B cell (primary cell): ENCODE data around the gene OCA2. TPM values are rescaled to one million over a fixed set of nuclear protein-coding genes. Genes with fewer than 3 reads are reported as not detected.

Source experiments
- ATAC-seq: fragments of 200-7000 bp; cut with Tn5 transposase; one replicate; pipeline ENCODE4 v1.10.0; 2021; ENCODE audit warnings: low read depth, mild to moderate bottlenecking, moderate number of reproducible peaks, moderate library complexity
- CTCF ChIA-PET: fragments of 350-600 bp; sonication (Branson Sonifier 250); formaldehyde crosslinking; loops from one replicate; lab custom pipeline; 2021; ENCODE audit warnings: antibody characterized with exemption, inconsistent platforms; lab: Charles Lee
- POLR2A ChIA-PET: fragments of 350-600 bp; sonication (Branson Sonifier 250); formaldehyde crosslinking; loops from one replicate; lab custom pipeline; 2021; ENCODE audit warnings: antibody characterized with exemption; lab: Charles Lee
- DNase-seq: peaks from one replicate; pipeline ENCODE4 v3.0.0; 2013
- H2AFZ ChIP-seq: 2 replicates; pipeline ENCODE4 v1.6.1; 2012; ENCODE audit warnings: mild to moderate bottlenecking, low read depth, low read length; ENCODE audit not compliant: insufficient read depth, poor library complexity, severe bottlenecking
- H3K27ac ChIP-seq, 2 donors: 1 replicate in 1 of 2; 2 replicates in 1 of 2; pipeline ENCODE4 v1.5.1; 2012 to 2013; ENCODE audit warnings: low read length in 2 of 2, mild to moderate bottlenecking in 2 of 2, moderate library complexity in 1 of 2
- H3K27me3 ChIP-seq, 4 experiments: fragments of 200-600 bp in 1 of 4; sonication (generic) in 1 of 4; replicated peaks in 1 of 4; 1 replicate in 2 of 4; 2 replicates in 2 of 4; pipeline versions ENCODE4 v1.6.1 to v1.7.0; 2013 to 2016; ENCODE audit warnings: low read length in 3 of 4, mild to moderate bottlenecking in 2 of 4, mixed read lengths in 1 of 4, moderate library complexity in 1 of 4; ENCODE audit not compliant: insufficient read depth in 4 of 4, control insufficient read depth in 3 of 4; ENCODE audit errors: control extremely low read depth in 1 of 4
- H3K36me3 ChIP-seq, 2 experiments: replicated peaks in 1 of 2; 1 replicate in 1 of 2; 2 replicates in 1 of 2; pipeline versions ENCODE4 v1.6.1 to v1.7.1; 2013; ENCODE audit warnings: low read length in 1 of 2; ENCODE audit not compliant: insufficient read depth in 2 of 2, control insufficient read depth in 1 of 2; ENCODE audit errors: control extremely low read depth in 1 of 2, extremely low read depth in 1 of 2
- H3K4me1 ChIP-seq, 2 donors: fragments of 200-600 bp in 1 of 2; sonication (generic) in 1 of 2; 1 replicate in 1 of 2; 2 replicates in 1 of 2; pipeline versions ENCODE4 v1.5.1 to v1.6.1; 2013 to 2017; ENCODE audit warnings: low read length in 2 of 2; ENCODE audit not compliant: control insufficient read depth in 2 of 2, insufficient read depth in 2 of 2
- H3K4me2 ChIP-seq: replicated peaks from 2 replicates; pipeline ENCODE3; 2012; ENCODE audit warnings: mild to moderate bottlenecking, low read depth, low read length; ENCODE audit not compliant: poor library complexity, severe bottlenecking
- H3K4me3 ChIP-seq, 5 experiments: fragments of 200-600 bp in 1 of 5; sonication (generic) in 1 of 5; 1 replicate in 3 of 5; 2 replicates in 2 of 5; pipeline versions ENCODE4 v1.5.1 to v1.7.0; 2011 to 2016; ENCODE audit warnings: low read length in 4 of 5, mild to moderate bottlenecking in 4 of 5, low read depth in 2 of 5, control low read depth in 1 of 5, moderate library complexity in 1 of 5; ENCODE audit not compliant: insufficient read depth in 1 of 5; ENCODE audit errors: control extremely low read depth in 1 of 5, extremely low read depth in 1 of 5
- H3K79me2 ChIP-seq: fragments of 200-600 bp; sonication (generic); one replicate; pipeline ENCODE4 v1.6.0; 2016; ENCODE audit warnings: low read length; ENCODE audit not compliant: control insufficient read depth, insufficient read depth
- H3K9ac ChIP-seq: fragments of 200-600 bp; sonication (generic); 2 replicates; pipeline ENCODE4 v1.6.1; 2017; ENCODE audit warnings: mild to moderate bottlenecking, low read length, moderate library complexity
- H3K9me3 ChIP-seq, 3 donors: one replicate each; pipeline versions ENCODE4 v1.6.1 to v1.7.1; 2013; ENCODE audit warnings: low read length in 2 of 3; ENCODE audit not compliant: control insufficient read depth in 2 of 3, insufficient read depth in 1 of 3; ENCODE audit errors: control extremely low read depth in 1 of 3
- H4K20me1 ChIP-seq: 2 replicates; pipeline ENCODE4 v1.6.0; 2012; ENCODE audit warnings: mild to moderate bottlenecking, low read length; ENCODE audit not compliant: insufficient read depth, control insufficient read depth, poor library complexity, severe bottlenecking
- H3K27ac Mint-ChIP-seq: one replicate; pipeline ENCODE4 v1.8.0; 2021; ENCODE audit warnings: mixed read lengths
- H3K27me3 Mint-ChIP-seq: one replicate; pipeline ENCODE4 v1.8.0; 2021; ENCODE audit warnings: mixed read lengths
- H3K4me1 Mint-ChIP-seq: one replicate; pipeline ENCODE4 v1.8.0; 2021; ENCODE audit warnings: mixed read lengths
- H3K4me3 Mint-ChIP-seq: one replicate; pipeline ENCODE4 v1.8.0; 2021; ENCODE audit warnings: mixed read lengths
- H3K9me3 Mint-ChIP-seq: one replicate; pipeline ENCODE4 v1.8.0; 2022; ENCODE audit warnings: mixed read lengths; ENCODE audit not compliant: insufficient read depth
- CTCF ChIP-seq: fragments of 200-600 bp; IDR thresholded peaks from one replicate; pipeline ENCODE4 v1.8.0; 2022; ENCODE audit warnings: antibody characterized with exemption, mild to moderate bottlenecking
- EZH2 ChIP-seq: IDR thresholded peaks from 2 replicates; pipeline ENCODE4 v1.6.1; 2012; ENCODE audit warnings: borderline replicate concordance, low read depth, mild to moderate bottlenecking, moderate library complexity, low read length; ENCODE audit not compliant: insufficient read depth, poor library complexity, severe bottlenecking
- WGBS: methylation state at CpG from one replicate; pipeline ENCODE4 v1.1.5; 2013; ENCODE audit warnings: missing lambda C conversion rate; ENCODE audit not compliant: insufficient coverage; 5-methylcytosine and 5-hydroxymethylcytosine counted together
- intact Hi-C: fragments of 100-400 bp; cut with micrococcal nuclease; formaldehyde crosslinking; loops from one replicate; pipeline ENCODE4 v1.10.0; 2022
- polyA plus RNA-seq: library from polyadenylated mRNA; depleted of rRNA; stranded (reverse); fragments of >200 nt; gene quantifications from 2 replicates; pipeline ENCODE4 v1.2.3, GENCODE V29; 2012
- total RNA-seq, 2 donors: library from RNA; stranded (reverse); fragments of 120-200 nt in 1 of 2; gene quantifications; 1 replicate in 1 of 2; 2 replicates in 1 of 2; pipeline versions ENCODE4 v1.2.3 to v1.2.4, GENCODE V29; 2013 to 2022

Gene OCA2
- total and polyA plus RNA-seq, 2 donors (not counting 1 experiment from before 2014, with no cell fraction given): 0.12 TPM; not detected in 1

GRCh38 chr15:27764339-27764738 is 334.8 kb downstream of the OCA2 start:
- H3K9me3 Mint-ChIP-seq: no peaks in the 10 kb centered on the region
- Histone ChIP-seq H3K4me3 (no peak overlapping the region), H3K27me3 (no peaks in the 10 kb centered on the region), H3K4me2 (no peak overlapping the region), H2AFZ (no peak overlapping the region), H3K36me3 (no peaks in the 10 kb centered on the region), H4K20me1 (no peaks in the 10 kb centered on the region), H3K79me2 (no peaks in the 10 kb centered on the region), H3K9me3 (peaks cover 0 to 26% (median 3%) of the 10 kb centered on the region in 3 donors), H3K27ac (no peak overlapping the region), H3K9ac (no peak overlapping the region), H3K4me1 (no peaks in the 10 kb centered on the region)
- no peaks in the 10 kb centered on the region for H3K27me3 Mint-ChIP-seq
- H3K4me3 Mint-ChIP-seq: no peak overlapping the region
- DNase-seq (no peak), ATAC-seq (no peak)
- WGBS: 86% methylated on average over 1 of the region's 3 CpGs
- no peak for TF ChIP-seq EZH2
- no peak for TF ChIP-seq CTCF
- ChIA-PET CTCF (no interaction called here), POLR2A (no interaction called here)
- H3K4me1 Mint-ChIP-seq: no peaks in the 10 kb centered on the region
- intact Hi-C loops: no loop called here
- H3K27ac Mint-ChIP-seq: no peak overlapping the region

GRCh38 chr15:27763514-27763913 is 335.6 kb downstream of the OCA2 start:
- Mint-ChIP-seq H3K4me3 (no peak overlapping the region), H3K9me3 (no peaks in the 10 kb centered on the region), H3K4me1 (no peaks in the 10 kb centered on the region), H3K27ac (no peak overlapping the region), H3K27me3 (no peaks in the 10 kb centered on the region)
- Histone ChIP-seq H3K79me2 (no peaks in the 10 kb centered on the region), H3K4me1 (no peaks in the 10 kb centered on the region), H3K9me3 (peaks cover 0 to 19% (median 3%) of the 10 kb centered on the region in 3 donors), H3K36me3 (no peaks in the 10 kb centered on the region), H3K4me3 (no peak overlapping the region), H3K27me3 (no peaks in the 10 kb centered on the region), H2AFZ (no peak overlapping the region), H3K9ac (no peak overlapping the region), H3K4me2 (no peak overlapping the region), H4K20me1 (no peaks in the 10 kb centered on the region), H3K27ac (no peak overlapping the region)
- 100% methylated on average over 2 of the region's 3 CpGs for WGBS
- POLR2A ChIA-PET: no interaction called here
- no peak for TF ChIP-seq EZH2
- no peak for TF ChIP-seq CTCF
- ATAC-seq: no peak
- DNase-seq: no peak
- CTCF ChIA-PET: no interaction called here
- intact Hi-C loops: no loop called here
